HG02852 (cell line): Measurements from ENCODE around the gene SYNM.

ENCODE experiments used
- ATAC-seq: cut with Tn5 transposase; IDR thresholded peaks from one replicate; pipeline ENCODE4 v1.9.1; 2021; ENCODE audit warnings: mild to moderate bottlenecking, moderate library complexity; ENCODE audit not compliant: unreplicated experiment

Gene SYNM

DNA sequence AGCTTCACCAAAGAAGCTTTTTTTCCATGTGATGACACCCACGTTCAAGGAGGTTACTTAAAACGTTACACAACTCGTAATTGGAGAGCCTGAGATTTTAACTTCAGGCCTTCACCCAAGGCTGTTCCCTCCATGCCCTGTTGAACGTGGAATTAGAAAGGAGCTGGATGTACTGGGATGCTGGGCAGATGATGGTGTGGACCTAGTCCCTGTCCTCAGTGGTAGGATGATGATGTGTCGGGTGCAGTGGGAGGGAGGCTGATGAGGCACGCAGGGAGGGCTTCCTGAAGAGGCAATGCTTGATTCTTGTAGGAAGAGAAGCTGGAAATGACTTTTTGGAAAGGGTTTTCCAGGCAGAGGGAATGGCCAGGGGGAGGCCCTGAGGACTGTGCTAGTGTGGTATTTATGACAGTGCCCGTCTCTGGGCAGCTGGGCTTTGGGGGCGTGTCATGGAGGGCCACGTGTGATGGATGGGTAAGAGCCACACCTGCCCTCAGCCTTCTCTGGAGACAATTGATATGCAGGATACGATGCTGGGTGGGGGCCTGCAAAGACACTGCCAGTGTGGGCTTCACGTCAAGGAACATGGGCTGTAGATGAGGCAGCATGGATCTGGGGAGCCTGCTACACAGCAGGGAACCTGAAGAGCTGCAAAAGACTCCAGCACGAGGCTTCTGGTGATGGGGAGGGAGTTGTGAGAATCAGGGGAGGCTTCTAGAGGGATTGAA is 15.3 kb downstream of the SYNM start:
- ATAC-seq: no peak

DNA sequence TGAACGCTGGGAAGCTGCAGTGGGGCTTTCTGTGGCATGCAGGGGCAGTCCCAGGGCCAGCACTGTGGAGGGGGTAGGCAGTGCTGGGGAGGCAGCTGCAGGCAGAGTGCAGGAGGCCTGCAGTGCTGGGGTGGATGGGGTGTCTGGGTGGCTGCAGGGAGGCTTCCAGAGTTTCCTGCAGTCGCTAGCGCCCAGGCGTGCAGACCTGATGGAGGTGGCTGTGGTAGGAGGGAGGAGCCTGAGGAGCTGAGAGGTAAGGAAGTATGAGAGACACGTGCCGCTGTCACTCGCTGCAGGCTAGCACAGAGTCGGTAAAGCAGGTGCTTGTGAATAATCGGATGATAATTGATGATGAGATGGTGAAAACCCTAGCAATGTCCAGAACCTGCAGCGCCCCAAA is 16.3 kb downstream of the SYNM start:
- ATAC-seq: no peak

DNA sequence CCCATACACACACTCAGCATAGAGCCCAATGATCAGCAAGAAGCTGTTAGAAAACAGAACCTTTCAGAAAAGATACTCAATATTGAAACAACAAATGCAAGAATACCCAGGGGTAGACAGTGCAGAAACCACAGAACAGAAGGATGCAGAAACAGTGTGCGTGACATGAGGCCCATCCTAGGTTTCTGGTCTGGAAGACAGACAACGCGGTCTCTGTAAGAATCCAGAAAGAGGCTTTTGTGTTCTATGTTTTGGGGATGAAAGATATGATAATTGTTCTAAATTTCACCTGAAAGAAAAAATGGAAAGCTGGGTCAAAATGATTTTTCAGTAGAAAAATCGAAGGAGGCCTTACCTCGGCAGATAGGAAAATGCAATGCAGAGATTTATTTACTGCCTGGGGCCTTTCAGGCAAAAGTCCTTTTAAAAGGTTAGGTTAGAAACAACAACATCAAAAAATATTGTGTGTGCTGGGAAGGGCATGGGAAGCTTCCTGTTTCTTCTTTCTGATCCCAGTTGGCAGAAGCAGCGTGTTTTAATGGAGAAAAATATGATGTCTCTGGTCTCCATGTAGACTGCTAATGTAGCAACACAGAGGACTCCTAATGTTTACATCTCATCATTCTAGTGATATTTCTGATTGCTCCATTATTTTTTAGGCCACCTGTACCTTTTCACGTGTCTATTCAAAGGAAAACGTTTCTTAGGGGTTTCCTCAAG is 17.0 kb downstream of the SYNM start:
- ATAC-seq: no peak

DNA sequence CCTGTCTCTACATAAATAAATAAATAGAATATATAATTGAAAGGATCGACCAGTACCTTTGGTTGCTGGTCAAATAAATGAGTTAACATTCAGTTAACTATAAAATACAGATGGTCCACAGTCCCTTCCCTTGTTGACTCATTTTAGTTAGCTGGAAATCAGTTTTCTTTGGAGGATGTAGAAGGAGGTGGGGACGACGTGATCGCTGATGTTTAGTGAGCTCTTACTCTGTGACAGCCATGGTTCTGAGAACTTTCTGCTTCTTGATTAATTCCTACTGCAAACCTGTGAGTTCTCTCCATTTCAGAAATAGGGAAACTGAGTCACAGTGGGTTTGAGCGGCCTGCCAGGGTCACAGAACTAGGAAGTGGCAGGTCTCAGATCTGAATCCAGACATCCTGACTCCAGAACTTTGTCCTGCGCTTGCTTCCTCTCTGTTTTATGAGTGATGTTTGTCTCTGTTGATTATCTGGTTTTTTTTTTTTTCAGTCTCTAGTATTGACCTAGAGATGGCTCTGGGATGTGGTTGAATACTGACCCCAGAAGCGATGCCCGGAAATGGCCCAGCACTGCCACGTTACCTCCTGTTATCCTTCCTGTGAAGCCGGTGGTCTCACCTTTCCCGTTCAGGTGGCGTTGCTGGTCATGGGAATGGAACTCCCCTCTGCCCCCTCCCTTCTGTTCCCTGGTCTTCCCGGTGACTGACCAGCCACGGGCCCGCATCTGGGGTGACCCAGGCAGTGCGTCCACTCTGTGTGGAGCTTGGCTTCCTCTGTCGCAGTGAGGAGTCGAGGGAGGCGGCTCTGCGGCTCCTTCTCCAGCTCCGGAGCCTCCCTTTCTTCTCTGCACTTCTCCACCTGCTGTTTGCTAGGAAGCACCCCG is 18.2 kb downstream of the SYNM start:
- no peak for ATAC-seq

DNA sequence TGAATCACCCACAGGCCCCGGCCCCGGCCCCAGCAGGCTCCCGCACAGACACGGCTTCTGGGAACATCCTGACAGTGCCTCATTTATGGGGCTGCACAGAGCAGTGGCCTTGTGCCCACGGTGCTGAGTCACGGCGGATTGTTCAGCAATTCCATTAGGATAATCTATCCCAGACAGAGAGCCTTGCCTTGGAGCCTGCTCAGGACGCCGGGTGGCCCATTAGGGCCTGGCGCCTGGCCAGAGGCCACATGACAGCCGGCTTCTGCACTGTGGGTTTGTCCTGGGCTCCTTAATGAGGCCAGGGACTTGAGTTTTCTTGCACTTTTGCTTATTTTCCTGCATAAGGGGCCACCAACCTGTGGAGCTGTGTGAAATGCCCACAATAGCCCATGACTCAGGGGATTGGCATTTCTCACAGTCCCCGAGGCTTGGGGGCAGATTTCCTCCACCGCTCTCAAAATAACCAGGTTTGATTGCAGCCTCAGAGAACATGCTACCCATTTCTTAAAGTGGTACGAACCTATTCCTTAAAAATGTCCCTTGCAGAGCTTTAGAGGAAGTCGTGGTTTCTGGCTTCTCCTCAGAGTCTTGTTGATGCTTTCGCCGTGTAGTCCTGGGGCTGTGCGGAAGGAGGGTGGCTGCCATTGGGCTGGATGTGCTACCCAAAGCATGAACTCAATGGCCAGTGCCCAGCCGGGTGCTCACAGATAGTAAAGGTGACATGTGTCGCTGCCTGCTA is 19.0 kb downstream of the SYNM start:
- no peak for ATAC-seq

DNA sequence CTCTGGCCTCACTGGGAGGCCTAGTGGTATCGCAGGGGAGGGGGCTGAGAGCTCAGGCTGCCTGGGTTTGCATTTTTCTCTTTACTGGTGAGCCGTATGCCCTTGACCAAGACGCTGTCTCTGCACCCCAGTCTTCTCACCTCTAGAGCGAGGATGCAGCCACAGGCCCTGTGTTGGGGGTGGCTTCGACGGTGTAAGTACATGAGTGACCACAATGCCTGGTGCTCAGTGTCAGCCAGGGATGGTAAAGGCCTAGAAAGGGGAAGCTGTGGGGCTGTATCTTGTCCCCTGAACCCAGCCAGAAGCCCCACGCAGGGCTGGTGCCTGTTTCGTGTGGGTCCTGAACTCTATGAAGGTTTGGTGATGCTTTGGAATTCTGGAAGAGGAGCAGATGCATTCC is 19.8 kb downstream of the SYNM start:
- no peak for ATAC-seq

DNA sequence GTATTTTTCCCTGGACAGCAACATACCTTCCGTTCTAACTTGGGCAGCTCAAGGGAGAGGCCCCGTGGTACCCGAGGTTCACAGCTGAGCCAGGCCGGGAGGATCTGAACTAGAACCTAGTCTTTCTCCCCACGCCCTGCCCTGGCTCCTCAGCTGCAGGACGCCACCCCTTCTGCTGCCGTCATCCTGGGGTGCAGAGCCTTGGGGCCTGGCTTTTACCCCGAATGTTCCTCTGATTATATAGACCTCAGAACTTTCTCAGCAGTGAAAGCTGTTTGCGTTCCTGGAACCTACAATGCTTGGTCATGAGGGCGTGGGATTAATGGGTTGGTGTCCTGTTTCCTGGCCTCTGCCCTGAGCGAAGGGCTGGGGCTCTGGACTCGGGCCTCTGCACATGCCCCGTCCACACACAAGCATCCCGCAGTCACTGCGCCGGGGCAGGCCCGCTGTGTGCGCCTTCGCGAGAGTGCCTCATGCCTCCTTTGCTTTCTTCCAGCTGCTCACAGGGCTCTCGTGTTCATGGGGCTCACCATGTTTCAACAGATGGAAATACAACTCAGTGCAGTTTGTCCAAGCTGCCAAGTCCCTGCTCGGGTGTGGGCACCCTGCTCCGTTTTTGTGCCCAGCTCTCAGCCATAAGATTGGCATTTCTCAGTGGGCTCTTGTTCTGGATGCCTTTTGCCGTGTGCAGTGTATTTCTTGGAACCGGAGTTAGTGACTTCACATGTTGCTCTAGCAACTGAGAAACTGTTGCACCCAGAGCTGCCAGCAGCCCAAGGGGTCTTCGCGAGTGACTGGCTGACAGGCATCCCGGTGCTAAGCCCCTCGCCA is 20.4 kb downstream of the SYNM start:
- ATAC-seq: no peak

DNA sequence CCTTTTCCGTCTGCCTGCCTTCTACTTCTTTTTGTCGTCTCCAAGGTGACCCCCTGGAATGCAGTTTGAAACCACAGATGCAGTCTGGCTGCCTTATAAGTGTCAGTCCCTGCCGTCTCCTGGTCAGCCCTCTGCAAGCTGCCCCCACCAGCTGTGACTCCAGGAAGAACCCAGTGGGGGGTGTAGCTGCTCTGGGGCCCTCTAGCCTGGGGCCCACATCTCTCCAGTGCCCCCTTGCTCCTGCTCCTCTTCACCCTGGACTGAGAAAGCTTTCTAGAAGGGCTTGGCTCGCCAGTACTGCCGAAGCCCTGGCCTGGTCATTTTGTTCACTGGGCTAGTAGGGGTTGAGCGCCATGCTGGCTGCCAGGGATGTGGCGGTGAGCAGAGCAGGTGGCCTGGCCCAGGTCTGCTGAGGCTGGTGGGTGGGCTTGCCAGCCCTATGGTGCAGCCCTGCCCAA is 21.3 kb downstream of the SYNM start:
- ATAC-seq: no peak

DNA sequence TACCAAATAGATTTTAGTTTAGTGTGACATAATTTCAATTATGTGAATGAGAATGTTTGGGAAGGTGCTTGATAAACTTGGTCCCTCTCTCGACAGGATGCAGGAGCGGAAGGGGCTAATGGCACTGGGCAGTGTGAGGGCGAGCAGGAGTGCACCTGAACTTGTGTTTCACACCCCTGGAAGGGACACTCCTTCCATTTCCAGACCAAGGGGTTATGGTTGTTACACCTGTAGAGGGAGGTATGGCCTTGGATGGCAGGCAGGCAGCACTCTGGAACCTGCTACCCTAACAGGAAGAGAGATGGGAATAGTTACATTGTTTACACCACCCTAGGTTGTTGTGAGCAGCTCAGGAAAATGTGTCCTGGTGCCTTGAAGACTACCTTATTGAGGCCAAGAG is 22.1 kb downstream of the SYNM start:
- no peak for ATAC-seq

DNA sequence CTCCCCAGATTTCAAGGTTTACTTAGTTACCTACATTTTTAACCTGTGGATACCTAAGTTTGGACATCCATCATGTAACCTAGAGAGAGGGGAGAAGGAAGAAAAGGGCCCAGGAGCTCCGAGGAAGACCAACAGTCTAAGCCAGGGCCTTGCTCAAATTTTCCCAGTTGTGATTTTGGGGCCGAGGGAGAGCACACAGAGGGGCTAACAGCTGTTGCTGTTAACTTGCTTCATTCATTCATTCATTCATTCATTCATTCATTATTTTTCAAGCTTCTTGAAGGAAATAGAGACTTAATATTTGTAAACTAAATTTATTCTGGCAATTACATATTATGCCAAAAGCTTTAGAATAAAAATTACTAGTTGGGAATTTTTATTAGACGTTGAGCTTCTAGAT is 22.9 kb downstream of the SYNM start:
- no peak for ATAC-seq

DNA sequence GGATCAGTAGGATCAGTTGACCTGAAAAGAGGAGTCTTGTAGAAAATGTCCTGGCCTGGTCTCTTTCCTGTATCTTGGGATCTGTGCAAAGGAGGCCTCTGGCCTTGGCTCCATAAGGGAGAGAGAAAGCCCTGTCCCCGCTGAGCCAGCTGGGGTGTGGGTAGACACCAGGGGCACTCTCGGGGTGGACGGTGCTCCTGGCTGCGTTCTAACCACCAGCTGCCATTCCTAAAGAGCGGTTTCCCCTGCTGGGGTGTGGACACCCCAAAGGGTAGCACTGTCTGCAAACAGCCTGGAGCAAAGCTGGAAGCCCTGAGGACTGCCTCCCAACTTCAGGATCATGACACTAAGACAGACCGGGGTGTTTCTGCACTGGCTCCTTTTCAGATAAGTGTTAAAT is 23.5 kb downstream of the SYNM start:
- ATAC-seq: no peak

DNA sequence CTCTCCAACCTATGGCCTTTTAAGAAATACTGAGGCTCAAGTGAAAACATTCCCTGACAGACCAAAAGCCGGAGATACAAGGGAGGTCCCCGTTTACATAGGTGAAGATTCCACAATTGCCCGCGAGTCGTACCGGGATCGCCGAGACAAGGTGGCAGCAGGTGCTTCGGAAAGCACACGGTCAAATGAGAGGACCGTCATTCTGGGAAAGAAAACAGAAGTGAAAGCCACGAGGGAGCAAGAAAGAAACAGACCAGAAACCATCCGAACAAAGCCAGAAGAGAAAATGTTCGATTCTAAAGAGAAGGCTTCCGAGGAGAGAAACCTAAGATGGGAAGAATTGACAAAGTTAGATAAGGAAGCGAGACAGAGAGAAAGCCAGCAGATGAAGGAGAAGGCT is 24.8 kb downstream of the SYNM start:
- ATAC-seq: no peak

DNA sequence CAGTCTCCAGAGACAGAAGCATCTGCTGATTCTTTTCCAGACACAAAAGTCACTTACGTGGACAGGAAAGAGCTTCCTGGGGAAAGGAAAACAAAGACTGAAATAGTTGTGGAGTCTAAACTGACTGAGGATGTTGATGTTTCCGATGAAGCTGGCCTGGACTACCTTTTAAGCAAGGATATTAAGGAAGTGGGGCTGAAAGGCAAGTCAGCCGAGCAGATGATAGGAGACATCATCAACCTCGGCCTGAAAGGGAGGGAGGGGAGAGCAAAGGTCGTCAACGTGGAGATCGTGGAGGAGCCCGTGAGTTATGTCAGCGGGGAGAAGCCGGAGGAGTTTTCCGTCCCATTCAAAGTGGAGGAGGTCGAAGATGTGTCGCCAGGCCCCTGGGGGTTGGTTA is 25.4 kb downstream of the SYNM start:
- ATAC-seq: no peak

DNA sequence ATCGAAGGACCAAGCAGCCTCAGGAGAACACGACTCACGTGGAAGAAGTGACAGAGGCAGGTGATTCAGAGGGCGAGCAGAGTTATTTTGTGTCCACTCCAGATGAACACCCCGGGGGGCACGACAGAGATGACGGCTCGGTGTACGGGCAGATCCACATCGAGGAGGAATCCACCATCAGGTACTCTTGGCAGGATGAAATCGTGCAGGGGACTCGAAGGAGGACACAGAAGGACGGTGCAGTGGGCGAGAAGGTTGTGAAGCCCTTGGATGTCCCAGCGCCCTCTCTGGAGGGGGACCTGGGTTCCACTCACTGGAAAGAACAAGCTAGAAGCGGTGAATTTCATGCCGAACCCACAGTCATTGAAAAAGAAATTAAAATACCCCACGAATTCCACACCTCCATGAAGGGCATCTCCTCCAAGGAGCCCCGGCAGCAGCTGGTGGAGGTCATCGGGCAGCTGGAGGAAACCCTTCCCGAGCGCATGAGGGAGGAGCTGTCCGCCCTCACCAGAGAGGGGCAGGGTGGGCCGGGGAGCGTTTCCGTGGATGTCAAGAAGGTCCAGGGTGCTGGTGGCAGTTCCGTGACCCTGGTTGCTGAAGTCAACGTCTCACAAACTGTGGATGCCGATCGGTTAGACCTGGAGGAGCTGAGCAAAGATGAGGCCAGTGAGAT is 26.0 kb downstream of the SYNM start:
- no peak for ATAC-seq

DNA sequence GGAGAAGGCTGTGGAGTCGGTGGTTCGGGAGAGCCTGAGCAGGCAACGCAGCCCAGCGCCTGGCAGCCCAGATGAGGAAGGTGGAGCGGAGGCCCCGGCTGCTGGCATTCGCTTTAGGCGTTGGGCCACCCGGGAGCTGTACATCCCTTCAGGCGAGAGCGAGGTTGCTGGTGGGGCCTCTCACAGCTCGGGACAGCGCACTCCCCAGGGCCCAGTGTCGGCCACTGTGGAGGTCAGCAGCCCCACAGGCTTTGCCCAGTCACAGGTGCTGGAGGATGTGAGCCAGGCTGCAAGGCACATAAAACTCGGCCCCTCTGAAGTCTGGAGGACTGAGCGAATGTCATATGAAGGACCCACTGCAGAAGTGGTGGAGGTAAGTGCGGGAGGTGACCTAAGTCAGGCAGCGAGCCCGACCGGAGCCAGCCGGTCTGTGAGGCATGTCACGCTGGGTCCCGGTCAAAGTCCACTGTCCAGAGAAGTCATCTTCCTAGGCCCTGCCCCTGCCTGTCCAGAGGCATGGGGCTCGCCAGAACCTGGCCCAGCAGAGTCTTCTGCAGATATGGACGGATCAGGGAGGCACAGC is 26.7 kb downstream of the SYNM start:
- ATAC-seq: no peak

DNA sequence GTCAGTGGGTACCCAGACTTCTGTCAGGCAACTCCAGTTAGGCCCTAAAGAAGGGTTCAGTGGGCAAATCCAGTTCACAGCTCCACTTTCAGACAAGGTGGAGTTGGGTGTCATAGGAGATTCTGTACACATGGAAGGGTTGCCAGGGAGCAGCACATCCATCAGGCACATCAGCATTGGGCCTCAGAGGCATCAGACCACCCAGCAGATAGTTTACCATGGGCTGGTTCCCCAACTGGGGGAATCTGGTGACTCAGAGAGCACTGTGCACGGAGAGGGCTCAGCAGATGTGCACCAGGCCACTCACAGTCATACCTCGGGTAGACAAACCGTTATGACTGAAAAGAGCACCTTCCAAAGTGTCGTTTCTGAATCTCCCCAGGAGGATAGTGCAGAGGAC is 27.2 kb downstream of the SYNM start:
- ATAC-seq: no peak

DNA sequence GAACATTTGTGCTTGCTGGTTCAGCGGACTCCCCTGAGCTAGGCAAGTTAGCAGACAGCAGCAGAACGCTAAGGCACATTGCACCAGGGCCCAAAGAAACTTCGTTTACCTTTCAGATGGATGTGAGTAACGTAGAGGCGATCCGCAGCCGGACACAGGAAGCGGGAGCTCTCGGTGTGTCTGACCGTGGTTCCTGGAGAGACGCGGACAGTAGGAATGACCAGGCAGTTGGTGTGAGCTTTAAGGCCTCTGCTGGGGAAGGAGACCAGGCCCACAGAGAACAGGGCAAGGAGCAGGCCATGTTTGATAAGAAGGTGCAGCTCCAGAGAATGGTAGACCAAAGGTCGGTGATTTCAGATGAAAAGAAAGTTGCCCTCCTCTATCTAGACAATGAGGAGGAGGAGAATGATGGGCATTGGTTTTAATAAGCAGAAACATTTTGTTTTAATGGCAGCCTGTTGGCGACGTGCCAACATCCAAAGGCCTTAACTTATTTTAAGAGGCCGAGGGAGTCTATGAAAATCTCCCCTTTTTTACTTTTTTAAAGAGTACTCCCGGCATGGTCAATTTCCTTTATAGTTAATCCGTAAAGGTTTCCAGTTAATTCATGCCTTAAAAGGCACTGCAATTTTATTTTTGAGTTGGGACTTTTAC is 27.9 kb downstream of the SYNM start:
- ATAC-seq: no peak

DNA sequence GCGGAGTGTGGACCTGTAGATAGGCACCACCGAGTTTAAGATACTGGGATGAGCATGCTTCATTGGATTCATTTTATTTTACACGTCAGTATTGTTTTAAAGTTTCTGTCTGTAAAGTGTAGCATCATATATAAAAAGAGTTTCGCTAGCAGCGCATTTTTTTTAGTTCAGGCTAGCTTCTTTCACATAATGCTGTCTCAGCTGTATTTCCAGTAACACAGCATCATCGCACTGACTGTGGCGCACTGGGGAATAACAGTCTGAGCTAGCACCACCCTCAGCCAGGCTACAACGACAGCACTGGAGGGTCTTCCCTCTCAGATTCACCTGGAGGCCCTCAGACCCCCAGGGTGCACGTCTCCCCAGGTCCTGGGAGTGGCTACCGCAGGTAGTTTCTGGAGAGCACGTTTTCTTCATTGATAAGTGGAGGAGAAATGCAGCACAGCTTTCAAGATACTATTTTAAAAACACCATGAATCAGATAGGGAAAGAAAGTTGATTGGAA is 29.5 kb downstream of the SYNM start:
- ATAC-seq: no peak
